Body of pancreas (tissue), 4 donors: ENCODE results near the gene PKP2.
A peak's percentile ranks its signal among the peaks of the same experiment; 100 is the strongest.

ENCODE experiments used
- POLR2A ChIP-seq, 3 donors: fragments of 450-650 bp; IDR thresholded peaks; one replicate each; pipeline ENCODE4 v1.6.1; 2016; ENCODE audit warnings: antibody characterized with exemption in 3 of 3, mild to moderate bottlenecking in 2 of 3
- TF ChIP-seq, protein P1 (sequence below), 7 experiments: fragments of 450-650 bp in 4 of 7; fragments of 200-600 bp in 3 of 7; sonication (generic) in 3 of 7; IDR thresholded peaks; one replicate each; pipeline ENCODE4 v1.5.1; 2016 to 2019; ENCODE audit warnings: antibody characterized with exemption in 7 of 7

DNA sequence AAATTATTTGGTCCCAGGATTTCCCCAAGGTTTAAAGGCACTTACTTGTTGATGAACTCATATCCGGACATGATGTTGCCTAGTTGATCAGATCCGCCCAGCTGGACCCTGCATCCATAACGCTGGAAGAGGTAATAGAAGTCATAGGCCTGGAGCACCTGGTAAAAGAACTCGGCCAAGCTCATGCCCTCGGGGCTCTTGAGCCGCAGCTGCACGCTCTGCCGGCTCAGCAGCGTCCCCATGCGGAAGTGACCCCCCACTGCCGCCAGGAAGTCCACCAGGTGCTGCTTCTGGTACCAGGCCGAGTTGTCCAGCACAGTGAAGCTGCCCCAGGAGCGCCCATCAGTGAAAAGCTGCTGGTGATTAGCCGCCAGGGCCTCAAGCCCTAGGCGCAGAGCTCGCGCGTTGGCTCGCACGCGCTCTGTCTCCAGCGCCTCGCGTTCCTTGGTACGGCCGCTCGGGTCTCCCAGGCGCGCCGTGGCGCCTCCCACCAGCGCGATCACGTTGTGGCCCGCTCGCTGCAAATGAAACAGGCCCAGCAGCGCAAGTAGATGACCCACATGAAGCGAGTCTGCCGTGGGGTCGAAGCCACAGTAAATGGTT, 141.4 kb downstream of the PKP2 start:
- TF ChIP-seq, protein P1, sequence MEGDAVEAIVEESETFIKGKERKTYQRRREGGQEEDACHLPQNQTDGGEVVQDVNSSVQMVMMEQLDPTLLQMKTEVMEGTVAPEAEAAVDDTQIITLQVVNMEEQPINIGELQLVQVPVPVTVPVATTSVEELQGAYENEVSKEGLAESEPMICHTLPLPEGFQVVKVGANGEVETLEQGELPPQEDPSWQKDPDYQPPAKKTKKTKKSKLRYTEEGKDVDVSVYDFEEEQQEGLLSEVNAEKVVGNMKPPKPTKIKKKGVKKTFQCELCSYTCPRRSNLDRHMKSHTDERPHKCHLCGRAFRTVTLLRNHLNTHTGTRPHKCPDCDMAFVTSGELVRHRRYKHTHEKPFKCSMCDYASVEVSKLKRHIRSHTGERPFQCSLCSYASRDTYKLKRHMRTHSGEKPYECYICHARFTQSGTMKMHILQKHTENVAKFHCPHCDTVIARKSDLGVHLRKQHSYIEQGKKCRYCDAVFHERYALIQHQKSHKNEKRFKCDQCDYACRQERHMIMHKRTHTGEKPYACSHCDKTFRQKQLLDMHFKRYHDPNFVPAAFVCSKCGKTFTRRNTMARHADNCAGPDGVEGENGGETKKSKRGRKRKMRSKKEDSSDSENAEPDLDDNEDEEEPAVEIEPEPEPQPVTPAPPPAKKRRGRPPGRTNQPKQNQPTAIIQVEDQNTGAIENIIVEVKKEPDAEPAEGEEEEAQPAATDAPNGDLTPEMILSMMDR (IDR thresholded peaks at IDR 0.05): peak; percentile 18 to 59 (median 49)
- no peak for TF ChIP-seq POLR2A (IDR thresholded peaks at IDR 0.05)
